GM12873 (cell line): Measurements from ENCODE around the gene INKA1.

Experiments used
- TF ChIP-seq, protein P1 (sequence below): IDR thresholded peaks from 2 replicates; pipeline ENCODE4 v1.5.1; 2012; ENCODE audit warnings: low read depth, mild to moderate bottlenecking, moderate library complexity, low read length, control low read depth; ENCODE audit not compliant: insufficient read depth; ENCODE audit errors: missing control alignments

The INKA1 gene

DNA sequence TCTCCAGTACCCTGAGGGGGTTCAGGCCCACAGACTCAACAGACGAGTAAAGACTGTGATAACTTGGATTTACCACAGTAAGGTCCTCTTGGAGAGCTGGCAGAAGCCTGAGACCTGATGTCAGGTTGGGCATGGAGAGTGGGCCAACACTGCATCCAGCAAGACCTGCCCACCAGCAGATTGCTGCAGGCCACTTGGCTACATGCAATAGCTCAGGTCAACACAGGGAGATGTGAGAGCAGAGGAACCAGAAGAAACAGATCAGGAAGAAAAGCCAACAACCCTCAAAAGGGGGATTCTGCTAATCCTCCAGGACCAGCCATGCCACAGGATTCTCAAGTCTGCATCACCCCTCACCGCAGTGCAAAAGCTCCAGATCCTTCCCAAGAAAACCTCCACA is 15.0 kb upstream of the INKA1 start:
- TF ChIP-seq, protein P1, sequence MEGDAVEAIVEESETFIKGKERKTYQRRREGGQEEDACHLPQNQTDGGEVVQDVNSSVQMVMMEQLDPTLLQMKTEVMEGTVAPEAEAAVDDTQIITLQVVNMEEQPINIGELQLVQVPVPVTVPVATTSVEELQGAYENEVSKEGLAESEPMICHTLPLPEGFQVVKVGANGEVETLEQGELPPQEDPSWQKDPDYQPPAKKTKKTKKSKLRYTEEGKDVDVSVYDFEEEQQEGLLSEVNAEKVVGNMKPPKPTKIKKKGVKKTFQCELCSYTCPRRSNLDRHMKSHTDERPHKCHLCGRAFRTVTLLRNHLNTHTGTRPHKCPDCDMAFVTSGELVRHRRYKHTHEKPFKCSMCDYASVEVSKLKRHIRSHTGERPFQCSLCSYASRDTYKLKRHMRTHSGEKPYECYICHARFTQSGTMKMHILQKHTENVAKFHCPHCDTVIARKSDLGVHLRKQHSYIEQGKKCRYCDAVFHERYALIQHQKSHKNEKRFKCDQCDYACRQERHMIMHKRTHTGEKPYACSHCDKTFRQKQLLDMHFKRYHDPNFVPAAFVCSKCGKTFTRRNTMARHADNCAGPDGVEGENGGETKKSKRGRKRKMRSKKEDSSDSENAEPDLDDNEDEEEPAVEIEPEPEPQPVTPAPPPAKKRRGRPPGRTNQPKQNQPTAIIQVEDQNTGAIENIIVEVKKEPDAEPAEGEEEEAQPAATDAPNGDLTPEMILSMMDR, result no peak

DNA sequence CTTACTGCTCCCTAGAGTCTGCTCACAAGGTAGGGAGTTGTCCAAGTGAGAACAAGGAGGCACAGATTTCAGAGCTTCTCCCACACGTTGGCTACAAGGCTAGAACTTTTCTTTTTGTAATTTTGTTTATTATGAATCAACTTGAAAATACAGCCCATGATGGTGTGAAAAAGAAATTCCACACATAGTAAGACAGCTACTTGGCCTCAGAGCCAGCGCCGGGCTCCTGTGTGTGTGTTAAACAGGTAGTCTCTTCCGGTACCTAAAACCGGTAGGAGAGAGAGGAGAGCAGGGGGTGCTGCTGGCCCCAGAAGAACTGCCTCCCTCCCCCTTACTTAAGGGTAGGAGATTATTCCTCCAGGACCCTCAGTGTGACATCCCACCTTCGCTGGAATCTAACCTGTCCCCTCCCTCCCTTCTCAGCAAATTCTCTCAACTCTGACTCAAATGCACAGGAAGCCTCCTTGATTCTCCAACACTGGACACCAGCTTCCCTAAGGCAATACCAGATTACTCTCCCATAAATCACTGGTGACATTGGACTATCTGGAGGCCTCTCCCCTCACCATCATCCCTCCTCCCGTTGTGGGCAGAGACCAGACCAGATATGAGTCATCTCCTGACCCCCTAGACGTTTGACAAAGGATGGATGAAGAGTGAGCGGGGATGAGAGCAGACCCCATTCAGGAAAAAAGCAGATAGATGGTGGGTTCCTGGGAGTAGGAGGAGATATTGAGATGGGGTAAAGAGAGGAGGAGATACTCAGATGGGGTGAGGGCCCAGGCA is 12.2 kb upstream of the INKA1 start:
- TF ChIP-seq, protein P1, result no peak

DNA sequence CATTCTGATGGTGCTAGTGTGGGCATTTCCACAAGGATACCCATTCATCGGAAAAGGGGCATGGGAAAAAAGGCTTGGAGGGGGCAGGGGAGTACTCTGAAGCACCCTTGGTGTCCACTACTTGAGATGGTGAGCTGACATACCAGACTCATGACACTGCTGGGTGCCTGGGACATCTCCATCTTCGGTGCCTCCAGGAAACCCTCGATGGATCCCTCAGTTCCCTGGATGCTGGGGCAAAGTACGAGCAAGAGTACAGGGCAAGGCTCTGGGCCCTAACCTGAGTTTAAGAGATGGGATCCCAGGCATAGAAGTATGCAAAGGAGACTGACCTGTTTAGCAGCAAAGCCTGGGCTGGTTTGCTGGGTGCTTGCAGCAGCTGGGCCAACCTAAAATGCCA is 11.5 kb upstream of the INKA1 start:
- TF ChIP-seq, protein P1, result no peak

DNA sequence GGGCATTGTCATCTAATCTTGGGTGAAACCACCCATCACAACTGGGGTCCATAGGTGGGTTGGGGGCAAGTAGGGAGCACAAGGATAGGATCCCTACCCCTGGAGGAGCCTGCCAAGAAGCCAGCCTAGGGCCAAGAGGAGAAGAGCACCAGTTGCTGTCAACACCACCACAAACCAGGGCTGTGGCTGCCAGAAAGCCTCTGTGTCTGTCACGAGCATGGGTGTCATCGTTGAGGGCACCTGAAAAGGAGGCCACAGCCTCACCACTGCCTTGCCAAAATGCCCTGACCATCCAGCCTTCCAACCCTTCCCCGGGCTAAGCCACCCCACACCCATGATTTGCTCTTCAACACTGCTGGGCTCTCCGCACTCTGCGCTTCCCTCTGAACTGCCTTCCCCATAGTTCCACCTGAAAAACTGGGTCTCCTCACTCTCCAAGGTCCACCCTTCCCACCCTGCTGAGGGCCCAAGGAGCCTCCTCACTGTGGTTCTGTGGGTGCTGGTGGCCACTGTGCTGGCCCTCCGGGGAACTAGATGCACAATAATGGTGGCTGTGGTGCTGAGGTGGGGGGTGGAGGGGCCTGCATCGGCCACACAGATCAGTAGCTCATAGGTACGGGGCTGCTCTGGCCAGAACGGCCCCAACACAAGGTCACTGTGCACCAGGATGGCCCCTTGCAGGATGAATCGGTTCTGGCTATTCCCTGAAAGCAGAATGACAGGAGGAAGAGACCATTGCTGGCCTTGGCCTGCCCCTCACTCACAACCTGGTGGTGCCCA is 10.5 kb upstream of the INKA1 start:
- TF ChIP-seq, protein P1, result no peak

DNA sequence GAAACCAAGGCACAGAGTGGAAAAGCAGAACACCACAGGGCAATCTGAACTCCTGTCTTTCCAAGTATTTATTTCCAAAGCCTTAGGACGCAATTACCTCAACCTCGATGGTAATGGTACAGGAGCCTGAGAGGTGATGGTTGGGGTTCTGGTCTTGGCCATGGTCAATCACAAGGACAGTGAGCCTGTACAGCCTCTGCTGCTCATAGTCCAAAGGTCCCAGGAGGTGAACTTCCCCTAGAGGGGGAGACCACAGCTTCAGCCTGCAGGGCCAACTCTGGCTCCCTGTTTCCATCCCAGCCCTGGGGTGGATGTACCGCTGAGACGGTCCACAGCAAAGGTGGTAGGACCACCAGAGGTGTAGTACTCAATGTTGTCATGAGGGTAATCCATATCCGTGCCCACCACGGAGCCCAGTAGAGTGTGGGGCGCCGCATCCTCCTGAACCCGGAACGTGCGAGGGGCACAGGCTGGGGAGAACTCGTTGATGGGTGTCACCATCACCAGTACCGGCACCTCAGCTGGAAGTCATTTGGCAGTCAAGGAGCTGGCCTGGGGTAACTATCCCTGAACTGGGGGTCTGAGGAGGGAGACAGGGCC is 9.5 kb upstream of the INKA1 start:
- TF ChIP-seq, protein P1, result no peak

DNA sequence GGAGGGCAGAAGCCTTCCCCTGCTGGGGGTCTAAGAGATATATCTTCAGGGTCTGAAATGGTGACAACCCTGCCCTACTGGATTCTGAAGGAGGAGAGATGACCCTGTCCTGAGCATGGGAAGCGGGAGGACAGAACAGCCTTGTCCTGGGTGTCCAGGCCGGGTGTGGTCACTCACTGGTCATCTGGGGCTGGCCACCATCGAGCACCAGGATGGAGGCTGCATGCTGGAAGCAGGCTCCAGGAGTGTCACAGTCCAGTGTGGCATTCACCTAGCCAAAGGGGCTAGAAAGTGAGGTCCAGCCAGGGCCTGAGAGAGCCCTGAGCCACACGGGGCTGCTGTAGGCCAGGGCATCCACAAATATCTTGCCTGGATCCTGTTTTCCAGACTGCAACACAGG is 8.6 kb upstream of the INKA1 start:
- TF ChIP-seq, protein P1, result no peak

DNA sequence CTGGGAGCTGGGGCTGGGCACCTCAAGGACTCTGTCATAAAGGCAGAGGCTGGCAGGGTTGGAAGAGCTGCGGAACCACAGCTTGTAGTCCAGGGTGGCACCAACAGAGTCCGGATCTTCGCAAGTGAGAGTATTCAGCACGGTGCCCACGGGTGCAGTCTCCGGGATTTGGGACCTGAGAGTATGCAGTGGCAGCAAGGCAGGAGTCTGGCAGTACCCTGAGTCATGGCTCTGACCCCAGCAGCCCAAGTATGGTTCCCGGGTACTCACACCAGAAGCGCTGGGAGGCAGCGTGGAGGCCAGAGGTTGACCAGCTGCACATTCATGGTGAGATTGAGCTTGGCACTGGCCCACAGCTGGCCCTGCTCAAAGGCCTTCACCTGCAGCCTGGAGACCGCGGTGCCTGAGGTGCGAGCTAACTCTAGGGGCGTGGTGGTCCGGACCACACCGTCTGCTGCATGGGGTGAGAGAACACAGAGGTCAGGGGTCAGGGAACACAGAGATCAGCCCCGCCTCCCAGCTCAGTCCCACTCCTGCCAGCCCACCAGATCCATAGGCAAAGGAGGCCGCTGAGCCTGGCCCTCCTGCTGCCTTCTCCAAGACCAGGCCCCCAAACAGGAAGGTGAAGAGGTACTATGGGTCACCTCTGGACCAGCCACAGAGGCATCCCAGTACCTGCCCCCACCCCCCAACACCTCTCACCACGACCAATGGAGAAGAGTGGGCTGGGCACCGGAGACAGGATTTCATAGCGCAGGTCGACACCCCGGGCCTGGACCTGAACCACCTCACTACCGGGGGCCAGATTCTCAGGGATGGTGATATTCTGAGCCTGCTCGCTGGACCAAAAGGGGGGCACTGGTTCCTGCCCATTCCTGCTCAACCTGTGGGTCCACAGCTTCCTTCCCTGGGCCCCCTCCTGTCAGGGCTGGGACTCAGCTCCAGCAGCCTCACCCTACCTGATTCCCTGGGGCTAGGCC is 7.8 kb upstream of the INKA1 start:
- TF ChIP-seq, protein P1, result no peak
